Measurements from ENCODE around the gene OR2L13. TPM values are rescaled to one million over a fixed set of nuclear protein-coding genes. Genes with fewer than 3 reads are reported as not detected.
"Not testable (repeated sequence)": the region's sequence is repeated elsewhere in the genome, so short reads cannot be mapped to it uniquely, and the experiment has no call there.

Gene OR2L13
- total RNA-seq, 3 donors from 2014 or later: 0.29 to 0.33 TPM; not detected in 1

GRCh38 chr1:248055261-248055660 is 39.7 kb upstream of the OR2L13 start:
- no peak overlapping the region for H3K4me3 ChIP-seq
- intact Hi-C loops (cut with DNase I; ENCODE audit: low total_unique reads): no loop called here
- no peaks in the 10 kb centered on the region for H3K27me3 ChIP-seq
- H3K9me3 ChIP-seq: peaks cover 0 to 19% of the 10 kb centered on the region in 2 donors
- TF ChIP-seq CTCF (IDR thresholded peaks at IDR 0.05) (no peak), POLR2A (IDR thresholded peaks at IDR 0.05) (no peak), POLR2AphosphoS5 (IDR thresholded peaks at IDR 0.05) (no peak)
- no peaks in the 10 kb centered on the region for H3K36me3 ChIP-seq
- no peaks in the 10 kb centered on the region for H3K4me1 ChIP-seq
- DNase-seq (ENCODE audit: low spot score in 2 of 2): no peak
- H3K27ac ChIP-seq: no peak overlapping the region

GRCh38 chr1:248065071-248065470 is 29.9 kb upstream of the OR2L13 start:
- TF ChIP-seq POLR2AphosphoS5 (IDR thresholded peaks at IDR 0.05) (no peak), POLR2A (IDR thresholded peaks at IDR 0.05) (no peak)
- H3K27me3 ChIP-seq: no peaks in the 10 kb centered on the region
- H3K4me3 ChIP-seq: no peak overlapping the region
- H3K9me3 ChIP-seq: no peaks in the 10 kb centered on the region
- no peak for DNase-seq (ENCODE audit: low spot score in 2 of 2)
- intact Hi-C loops (cut with DNase I; ENCODE audit: low total_unique reads): no loop called here
- H3K36me3 ChIP-seq: no peaks in the 10 kb centered on the region
- H3K27ac ChIP-seq: no peak overlapping the region
- no peaks in the 10 kb centered on the region for H3K4me1 ChIP-seq

- no peaks in the 10 kb centered on the region for H3K36me3 ChIP-seq
- intact Hi-C loops (cut with DNase I; ENCODE audit: low total_unique reads): no loop called here
- no peak for TF ChIP-seq CTCF (IDR thresholded peaks at IDR 0.05)
- no peak for TF ChIP-seq POLR2AphosphoS5 (IDR thresholded peaks at IDR 0.05)
- no peak for TF ChIP-seq POLR2A (IDR thresholded peaks at IDR 0.05)
- no peaks in the 10 kb centered on the region for H3K9me3 ChIP-seq
- no peak overlapping the region for H3K27ac ChIP-seq
- H3K4me1 ChIP-seq: no peaks in the 10 kb centered on the region
- DNase-seq (ENCODE audit: low spot score in 2 of 2): no peak
- no peak overlapping the region for H3K4me3 ChIP-seq
- no peaks in the 10 kb centered on the region for H3K27me3 ChIP-seq
Measured at GRCh38 chr1:248065604-248066003, 29.4 kb upstream of the OR2L13 start.

- H3K27me3 ChIP-seq; H3K9me3 ChIP-seq; H3K27ac ChIP-seq; intact Hi-C loops (cut with DNase I; ENCODE audit: low total_unique reads); H3K4me1 ChIP-seq; H3K36me3 ChIP-seq; H3K4me3 ChIP-seq; DNase-seq (ENCODE audit: low spot score in 2 of 2): not testable (repeated sequence)
Measured at GRCh38 chr1:248083864-248084263, 11.1 kb upstream of the OR2L13 start.

- Histone ChIP-seq H3K27me3 (no peaks in the 10 kb centered on the region), H3K9me3 (no peaks in the 10 kb centered on the region), H3K4me1 (no peaks in the 10 kb centered on the region), H3K27ac (no peak overlapping the region), H3K4me3 (no peak overlapping the region), H3K36me3 (no peaks in the 10 kb centered on the region)
- DNase-seq (ENCODE audit: low spot score in 2 of 2): no peak
- intact Hi-C loops (cut with DNase I; ENCODE audit: low total_unique reads): no loop called here
- no peak for TF ChIP-seq POLR2A (IDR thresholded peaks at IDR 0.05)
- TF ChIP-seq POLR2AphosphoS5 (IDR thresholded peaks at IDR 0.05): no peak
- no peak for TF ChIP-seq CTCF (IDR thresholded peaks at IDR 0.05)
Measured at GRCh38 chr1:248098529-248098928, 3.5 kb downstream of the OR2L13 start.

GRCh38 chr1:248102847-248103246 is 7.9 kb downstream of the OR2L13 start:
- no peak for DNase-seq (ENCODE audit: low spot score in 2 of 2)
- intact Hi-C loops (cut with DNase I; ENCODE audit: low total_unique reads): loop anchor here (10.0 kb wide), 1 partner anchor 918 kb away; no protein-coding TSS in a partner anchor

More at GRCh38 chr1:248102847-248103246, 7.9 kb downstream of the OR2L13 start:
- Histone ChIP-seq H3K27me3 (no peaks in the 10 kb centered on the region), H3K9me3 (peaks cover 7 to 27% of the 10 kb centered on the region in 2 donors), H3K36me3 (no peaks in the 10 kb centered on the region), H3K4me3 (no peak overlapping the region), H3K4me1 (no peaks in the 10 kb centered on the region), H3K27ac (no peak overlapping the region)
- TF ChIP-seq POLR2A (IDR thresholded peaks at IDR 0.05) (no peak), POLR2AphosphoS5 (IDR thresholded peaks at IDR 0.05) (no peak), CTCF (IDR thresholded peaks at IDR 0.05) (no peak)

Measured in breast epithelium (tissue), 4 donors.